CD14-positive monocyte (primary cell): ENCODE measurements around the gene RPL29. TPM values are rescaled to one million over a fixed set of nuclear protein-coding genes. Genes with fewer than 3 reads are reported as not detected.

ENCODE experiments used
- DNase-seq, 3 donors: peaks; one replicate each; pipeline ENCODE4 v3.0.0-alpha.2; 2011 to 2022
- H2AFZ ChIP-seq: 2 replicates; pipeline ENCODE4 v1.6.0; 2012; ENCODE audit warnings: mild to moderate bottlenecking, low read depth, low read length, inconsistent platforms; ENCODE audit not compliant: insufficient read depth, poor library complexity, severe bottlenecking
- H3K27ac ChIP-seq, 2 donors: 1 replicate in 1 of 2; 2 replicates in 1 of 2; pipeline ENCODE4 v1.5.1; 2012 to 2013; ENCODE audit warnings: low read length in 2 of 2, control low read depth in 1 of 2, inconsistent platforms in 1 of 2, low read depth in 1 of 2, mild to moderate bottlenecking in 1 of 2
- H3K27me3 ChIP-seq, 2 donors: one replicate each; pipeline versions ENCODE4 v1.6.0 to v1.6.1; 2011 to 2013; ENCODE audit warnings: low read length in 2 of 2; ENCODE audit not compliant: control insufficient read depth in 2 of 2, insufficient read depth in 2 of 2
- H3K36me3 ChIP-seq, 2 donors: replicated peaks in 1 of 2; 1 replicate in 1 of 2; 2 replicates in 1 of 2; pipeline versions ENCODE4 v1.5.1 to v1.6.1; 2012 to 2013; ENCODE audit warnings: low read length in 2 of 2, control low read depth in 1 of 2, inconsistent platforms in 1 of 2, mild to moderate bottlenecking in 1 of 2; ENCODE audit not compliant: insufficient read depth in 2 of 2, control insufficient read depth in 1 of 2
- H3K4me1 ChIP-seq, 2 donors: 1 replicate in 1 of 2; 2 replicates in 1 of 2; pipeline versions ENCODE4 v1.5.1 to v1.6.1; 2012 to 2013; ENCODE audit warnings: low read length in 2 of 2, control low read depth in 1 of 2, inconsistent platforms in 1 of 2, mild to moderate bottlenecking in 1 of 2, moderate library complexity in 1 of 2; ENCODE audit not compliant: insufficient read depth in 2 of 2, control insufficient read depth in 1 of 2
- H3K4me2 ChIP-seq: replicated peaks from 2 replicates; pipeline ENCODE3; 2012; ENCODE audit warnings: low read length, moderate library complexity, mild to moderate bottlenecking; ENCODE audit not compliant: poor library complexity, severe bottlenecking; ENCODE audit errors: extremely low read depth
- H3K4me3 ChIP-seq, 3 experiments: fragments of 200-600 bp in 1 of 3; sonication (generic) in 1 of 3; replicated peaks in 1 of 3; 1 replicate in 2 of 3; 2 replicates in 1 of 3; pipeline ENCODE4 v1.5.1; 2011 to 2013; ENCODE audit warnings: low read length in 3 of 3, mild to moderate bottlenecking in 3 of 3, control low read depth in 2 of 3, low read depth in 2 of 3, inconsistent platforms in 1 of 3, moderate library complexity in 1 of 3
- H3K79me2 ChIP-seq: 2 replicates; pipeline ENCODE4 v1.6.0; 2012; ENCODE audit warnings: mild to moderate bottlenecking, control low read depth, inconsistent platforms, low read length, moderate library complexity; ENCODE audit not compliant: insufficient read depth
- H3K9ac ChIP-seq: 2 replicates; pipeline ENCODE4 v1.6.0; 2017; ENCODE audit warnings: low read length, mild to moderate bottlenecking; ENCODE audit not compliant: insufficient read depth, poor library complexity, severe bottlenecking
- H3K9me3 ChIP-seq, 2 donors: replicated peaks in 1 of 2; 1 replicate in 1 of 2; 2 replicates in 1 of 2; pipeline versions ENCODE4 v1.5.1 to v1.6.1; 2012 to 2013; ENCODE audit warnings: low read length in 2 of 2, control low read depth in 1 of 2; ENCODE audit not compliant: control insufficient read depth in 1 of 2, insufficient read depth in 1 of 2
- H4K20me1 ChIP-seq: 2 replicates; pipeline ENCODE4 v1.6.0; 2012; ENCODE audit warnings: mild to moderate bottlenecking, low read length, control low read depth, moderate library complexity; ENCODE audit not compliant: insufficient read depth
- H3K27ac Mint-ChIP-seq, 7 donors: one replicate each; pipeline ENCODE4 v1.8.0; 2020; ENCODE audit warnings: mild to moderate bottlenecking in 7 of 7, mixed read lengths in 7 of 7, moderate library complexity in 6 of 7, inconsistent platforms in 2 of 7
- H3K27me3 Mint-ChIP-seq, 3 donors: one replicate each; pipeline ENCODE4 v1.8.0; 2021 to 2022; ENCODE audit warnings: low read depth in 3 of 3, mild to moderate bottlenecking in 3 of 3, mixed read lengths in 3 of 3, moderate library complexity in 3 of 3, inconsistent platforms in 1 of 3
- H3K36me3 Mint-ChIP-seq, 2 donors: one replicate each; pipeline ENCODE4 v1.8.0; 2020; ENCODE audit warnings: mixed read lengths in 2 of 2, inconsistent platforms in 1 of 2, mild to moderate bottlenecking in 1 of 2
- H3K4me1 Mint-ChIP-seq: one replicate; pipeline ENCODE4 v1.8.0; 2020; ENCODE audit warnings: mild to moderate bottlenecking, mixed read lengths
- H3K4me3 Mint-ChIP-seq, 2 donors: one replicate each; pipeline ENCODE4 v1.8.0; 2020; ENCODE audit warnings: mild to moderate bottlenecking in 2 of 2, mixed read lengths in 2 of 2, moderate library complexity in 1 of 2
- H3K9me3 Mint-ChIP-seq, 7 donors: one replicate each; pipeline ENCODE4 v1.8.0; 2020 to 2022; ENCODE audit warnings: mixed read lengths in 7 of 7, mild to moderate bottlenecking in 6 of 7, moderate library complexity in 6 of 7, inconsistent platforms in 2 of 7
- WGBS: methylation state at CpG from one replicate; pipeline ENCODE4 v1.1.5; 2013; ENCODE audit warnings: missing lambda C conversion rate; ENCODE audit not compliant: insufficient coverage; 5-methylcytosine and 5-hydroxymethylcytosine counted together
- intact Hi-C, 2 donors: fragments of 100-400 bp; cut with micrococcal nuclease; formaldehyde crosslinking; loops; one replicate each; pipeline versions ENCODE4 v1.15.0 to v1.15.1; 2023
- polyA plus RNA-seq, 3 donors: library from polyadenylated mRNA; depleted of rRNA in 1 of 3; unstranded in 2 of 3; stranded (reverse) in 1 of 3; fragments of 300-500 nt in 2 of 3; fragments of >200 nt in 1 of 3; fragmentation: Illumina TruSeq in 2 of 3; gene quantifications; 1 replicate in 2 of 3; 2 replicates in 1 of 3; pipeline ENCODE4 v1.2.3, GENCODE V29; 2012 to 2021
- TF ChIP-seq, protein P1 (sequence below): fragments of 200-600 bp; IDR thresholded peaks from one replicate; pipeline ENCODE4 v1.8.0; 2022; ENCODE audit warnings: antibody characterized with exemption, mild to moderate bottlenecking

Gene RPL29
- polyA plus RNA-seq, 3 donors: 753 to 2,360 (median 856) TPM

DNA sequence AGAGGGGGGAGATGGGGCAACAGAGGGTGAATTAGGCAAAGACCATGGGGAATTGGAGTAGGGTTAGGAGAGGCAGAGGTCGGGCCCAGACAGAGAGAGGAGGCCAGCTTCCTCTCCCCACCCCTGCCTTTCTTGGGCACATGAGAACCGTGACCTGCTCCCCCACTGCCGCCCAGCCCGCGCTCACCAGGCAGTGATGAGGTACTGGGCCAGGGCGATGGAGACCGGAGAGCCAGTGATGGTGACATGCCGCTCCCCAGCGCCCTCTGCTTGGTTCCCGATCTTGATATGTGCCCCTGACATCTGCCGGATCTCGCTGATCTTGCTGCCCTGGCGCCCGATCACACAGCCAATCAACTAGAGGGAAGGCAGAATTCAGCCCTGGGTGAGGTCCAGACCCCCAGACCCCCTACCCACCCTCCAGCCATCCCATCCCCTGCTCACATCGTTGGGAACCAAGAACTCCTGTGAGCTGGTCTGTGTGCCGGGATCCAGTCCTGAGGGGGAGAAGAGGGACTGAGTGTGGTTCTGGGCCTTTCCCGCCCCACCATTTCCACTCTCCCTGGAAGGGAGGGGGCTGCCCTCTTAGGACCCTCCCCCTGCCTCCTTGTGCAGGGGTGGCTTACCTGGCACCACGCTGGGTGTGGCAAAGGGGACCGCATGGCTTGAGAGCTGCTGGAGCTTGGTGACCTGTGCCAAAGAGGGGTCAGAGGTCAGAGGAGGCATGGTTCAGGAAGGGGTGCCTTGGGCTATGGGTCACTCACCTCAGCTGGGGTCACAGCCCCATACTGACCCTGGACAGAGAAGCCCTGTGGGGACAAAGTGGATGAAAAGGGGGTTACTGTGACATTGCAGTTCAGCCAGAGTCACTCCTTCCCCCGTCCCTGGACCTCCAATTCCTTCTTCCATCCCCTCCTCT is 36.8 kb downstream of the RPL29 start:
- Mint-ChIP-seq H3K4me3 (peak overlapping the region in 1 of 2 donors; percentile 0), H3K27me3 (peaks cover 22 to 51% (median 24%) of the 10 kb centered on the region in 3 donors), H3K36me3 (no peaks in the 10 kb centered on the region), H3K4me1 (peaks cover 30% of the 10 kb centered on the region), H3K27ac (no peak overlapping the region), H3K9me3 (peaks cover 0 to 5% (median 0%) of the 10 kb centered on the region in 7 donors)
- Histone ChIP-seq H3K9me3 (no peaks in the 10 kb centered on the region), H3K27ac (no peak overlapping the region), H4K20me1 (no peaks in the 10 kb centered on the region), H3K4me3 (no peak overlapping the region), H3K4me1 (peaks cover 34 to 40% of the 10 kb centered on the region in 2 donors), H3K9ac (no peak overlapping the region), H3K27me3 (peaks cover 2 to 36% of the 10 kb centered on the region in 2 donors), H3K4me2 (no peak overlapping the region), H3K79me2 (no peaks in the 10 kb centered on the region), H3K36me3 (no peaks in the 10 kb centered on the region), H2AFZ (no peak overlapping the region)
- no peak for DNase-seq
- intact Hi-C loops: no loop called here
- TF ChIP-seq, protein P1, sequence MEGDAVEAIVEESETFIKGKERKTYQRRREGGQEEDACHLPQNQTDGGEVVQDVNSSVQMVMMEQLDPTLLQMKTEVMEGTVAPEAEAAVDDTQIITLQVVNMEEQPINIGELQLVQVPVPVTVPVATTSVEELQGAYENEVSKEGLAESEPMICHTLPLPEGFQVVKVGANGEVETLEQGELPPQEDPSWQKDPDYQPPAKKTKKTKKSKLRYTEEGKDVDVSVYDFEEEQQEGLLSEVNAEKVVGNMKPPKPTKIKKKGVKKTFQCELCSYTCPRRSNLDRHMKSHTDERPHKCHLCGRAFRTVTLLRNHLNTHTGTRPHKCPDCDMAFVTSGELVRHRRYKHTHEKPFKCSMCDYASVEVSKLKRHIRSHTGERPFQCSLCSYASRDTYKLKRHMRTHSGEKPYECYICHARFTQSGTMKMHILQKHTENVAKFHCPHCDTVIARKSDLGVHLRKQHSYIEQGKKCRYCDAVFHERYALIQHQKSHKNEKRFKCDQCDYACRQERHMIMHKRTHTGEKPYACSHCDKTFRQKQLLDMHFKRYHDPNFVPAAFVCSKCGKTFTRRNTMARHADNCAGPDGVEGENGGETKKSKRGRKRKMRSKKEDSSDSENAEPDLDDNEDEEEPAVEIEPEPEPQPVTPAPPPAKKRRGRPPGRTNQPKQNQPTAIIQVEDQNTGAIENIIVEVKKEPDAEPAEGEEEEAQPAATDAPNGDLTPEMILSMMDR: no peak
- 91% methylated on average over 7 of the region's 20 CpGs for WGBS

DNA sequence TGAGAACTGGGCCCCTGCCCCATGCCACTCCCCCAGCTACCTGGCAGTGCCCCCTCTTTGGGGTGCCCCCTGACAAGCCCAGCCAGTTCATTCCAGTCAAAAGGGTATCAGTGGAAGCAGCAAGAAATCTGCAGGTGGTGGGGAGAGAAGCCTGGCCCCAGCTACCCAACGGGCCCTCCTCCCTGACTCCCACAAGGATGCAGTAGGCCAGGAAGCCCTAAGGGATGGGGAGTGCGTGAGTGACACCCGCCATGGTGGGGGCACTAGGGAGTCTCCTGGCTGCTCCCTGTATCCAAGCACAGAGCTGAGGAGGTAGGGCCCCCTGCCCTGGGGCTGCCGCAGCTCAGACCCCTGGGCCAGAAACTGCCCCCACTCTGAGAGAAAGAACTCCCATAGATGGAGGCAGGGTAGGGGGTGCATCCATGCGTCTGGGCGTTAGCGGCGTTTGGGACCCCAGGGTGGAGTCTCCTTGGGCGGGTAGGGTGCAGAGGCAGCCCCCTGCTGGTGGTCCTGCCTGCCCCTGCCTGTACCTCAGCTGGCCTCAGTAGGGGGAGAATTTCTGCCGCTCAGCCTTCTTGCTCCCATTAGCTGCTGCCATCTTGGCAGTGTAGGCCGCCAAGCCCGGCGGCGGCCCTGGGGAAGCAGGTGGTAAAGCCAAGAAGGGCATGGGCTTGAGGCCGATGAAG is 38.0 kb downstream of the RPL29 start:
- peaks cover 41% of the 10 kb centered on the region for H3K4me1 Mint-ChIP-seq
- DNase-seq: no peak
- Histone ChIP-seq H3K27me3 (peaks cover 2 to 27% of the 10 kb centered on the region in 2 donors), H3K9me3 (no peaks in the 10 kb centered on the region), H3K9ac (peak overlapping the region; percentile 13), H3K27ac (no peak overlapping the region), H3K4me2 (no peak overlapping the region), H3K4me1 (peaks cover 45 to 51% of the 10 kb centered on the region in 2 donors), H3K79me2 (no peaks in the 10 kb centered on the region), H3K4me3 (no peak overlapping the region), H4K20me1 (no peaks in the 10 kb centered on the region), H3K36me3 (no peaks in the 10 kb centered on the region), H2AFZ (no peak overlapping the region)
- H3K9me3 Mint-ChIP-seq: peaks cover 0 to 5% (median 0%) of the 10 kb centered on the region in 7 donors
- 91% methylated on average over 14 of the region's 15 CpGs for WGBS
- H3K36me3 Mint-ChIP-seq: no peaks in the 10 kb centered on the region
- peak overlapping the region in 1 of 7 donors; percentile 58 for H3K27ac Mint-ChIP-seq
- TF ChIP-seq, protein P1: no peak
- H3K27me3 Mint-ChIP-seq: peaks cover 21 to 41% (median 26%) of the 10 kb centered on the region in 3 donors
- intact Hi-C loops: no loop called here
- H3K4me3 Mint-ChIP-seq: no peak overlapping the region
